ENCODE measurements around the gene DYNLL2.

GRCh38 chr17:58109197-58109596 lies 26.0 kb downstream of the DYNLL2 start:
- TF ChIP-seq CTCF (optimal IDR thresholded peaks at IDR 0.05 in 1 of 3, IDR thresholded peaks at IDR 0.05 in 1 of 3, conservative IDR thresholded peaks at IDR 0.05 in 1 of 3; ENCODE audit: extremely low read depth in 1 of 3, insufficient read depth in 2 of 3, low read length in 3 of 3) (no peak), EZH2 (IDR thresholded peaks at IDR 0.05; ENCODE audit: low read length) (no peak)

Measured in keratinocyte (primary cell).